Heart right ventricle (tissue), 16 donors: Measurements from ENCODE around the gene OR2M4. TPM values are rescaled to one million over a fixed set of nuclear protein-coding genes. Genes with fewer than 3 reads are reported as not detected.

Experiments used
- ATAC-seq, 8 donors: fragments of 200-7000 bp; cut with Tn5 transposase; one replicate each; pipeline ENCODE4 v1.9.1; 2020; ENCODE audit warnings: mild to moderate bottlenecking in 8 of 8, moderate library complexity in 8 of 8, moderate number of reproducible peaks in 1 of 8
- DNase-seq, 2 donors: peaks; one replicate each; pipeline ENCODE4 v3.0.0-alpha.2; 2020
- H3K27ac ChIP-seq, 10 donors: fragments of 200-600 bp; sonication (generic) in 2 of 10; one replicate each; pipeline versions ENCODE4 v1.5.0 to v1.8.0; 2020 to 2022; ENCODE audit warnings: mild to moderate bottlenecking in 3 of 10
- H3K27me3 ChIP-seq, 7 donors: fragments of 200-600 bp; one replicate each; pipeline ENCODE4 v1.8.0; 2021 to 2022; ENCODE audit warnings: mild to moderate bottlenecking in 2 of 7
- H3K36me3 ChIP-seq, 9 donors: fragments of 200-600 bp; sonication (generic) in 1 of 9; one replicate each; pipeline versions ENCODE4 v1.5.0 to v1.8.0; 2020 to 2022; ENCODE audit warnings: mild to moderate bottlenecking in 2 of 9
- H3K4me1 ChIP-seq, 9 donors: fragments of 200-600 bp; sonication (generic) in 1 of 9; one replicate each; pipeline versions ENCODE4 v1.5.0 to v1.8.0; 2020 to 2022; ENCODE audit warnings: mild to moderate bottlenecking in 4 of 9
- H3K4me3 ChIP-seq, 10 donors: fragments of 200-600 bp; sonication (generic) in 2 of 10; one replicate each; pipeline versions ENCODE4 v1.5.0 to v1.8.0; 2020 to 2022; ENCODE audit warnings: mild to moderate bottlenecking in 7 of 10, moderate library complexity in 2 of 10
- H3K9me3 ChIP-seq, 11 donors: fragments of 200-600 bp in 10 of 11; sonication (generic) in 2 of 11; one replicate each; pipeline versions ENCODE4 v1.5.0 to v1.8.0; 2013 to 2022; ENCODE audit warnings: mild to moderate bottlenecking in 2 of 11, control low read depth in 1 of 11, moderate library complexity in 1 of 11
- CTCF ChIP-seq, 9 donors: fragments of 200-600 bp; sonication (generic) in 2 of 9; IDR thresholded peaks; one replicate each; pipeline versions ENCODE4 v1.5.0 to v1.8.0; 2021 to 2022; ENCODE audit warnings: antibody characterized with exemption in 9 of 9, mild to moderate bottlenecking in 5 of 9, moderate library complexity in 1 of 9
- WGBS, 2 donors: extraction: QIAGEN DNeasy Blood & Tissue Kit; methylation state at CpG; one replicate each; pipeline ENCODE4 v1.1.7; 2013; ENCODE audit warnings: inconsistent platforms in 1 of 2; 5-methylcytosine and 5-hydroxymethylcytosine counted together
- intact Hi-C, 10 donors: fragments of 100-400 bp; cut with DNase I; formaldehyde crosslinking; loops; one replicate each; pipeline versions ENCODE4 v1.11.1 to v1.14.2; 2022
- long read RNA-seq, 3 donors: library from polyadenylated mRNA; unstranded; transcript quantifications; one replicate each; pipeline ENCODE4 v2.0.0, GENCODE V29; 2020 to 2021
- polyA plus RNA-seq, 2 donors: library from polyadenylated mRNA; stranded (reverse); fragments of 200-250 nt; gene quantifications; one replicate each; pipeline ENCODE4 v1.2.3, GENCODE V29; 2013
- total RNA-seq, 10 donors: library from RNA; stranded (reverse); fragmentation: NEBNext Ultra II Directional in 3 of 10; extraction: Animal tissue kit (Norgen Biotek cat#: 25700) in 3 of 10; gene quantifications; one replicate each; pipeline versions ENCODE4 v1.2.1 to v1.2.4, GENCODE V29; 2021 to 2023
- donor health status: Arrhythmogenic right ventricular cardiomyopathy.
- donor health status: ischemic (EF 13 %, LVEDD 7.1; RV severe dilation, severe dysfunction).
- donor health status: healthy with polysubstance abuse.
- donor health status: DM: no; HTN: yes; CAD: no.
- donor health status: DM: no; HTN: no; CAD: no.
- donor health status: ischemic (EF 25% LVEDD 6.9; RV normal size, moderate dysfunction).
- donor health status: ischemic (EF 25% LVEDD 5.7; RV mildly dilated, moderate dysfunction).
- donor health status: healthy.
- donor health status: DM: yes; HTN: yes; CAD: no.
- donor health status: Ischemic cardiomyopathy.
- donor health status: ischemic (EF 35%, LVEDD 5.7; RV mildly dilated, moderate dysfunction).
- donor health status: nonischemic (EF 11% LVEDD 7.7; RV severe dilation, severe dysfunction).
- donor health status: DM: yes; HTN: yes; CAD: no.
- donor health status: PGD.
- donor health status: ischemic (EF 29% LVEDD 5.4; RV normal size, mild dysfunction).
- donor health status: nonischemic (EF 23%, LVEDD 6.1; RV moderate dilation, normal function).

OR2M4 gene
- total RNA-seq (not detected), polyA plus RNA-seq (not detected)
- long read RNA-seq, donor 1, result 0 reads
- long read RNA-seq, donor 2, result 0 reads
- long read RNA-seq, donor 3, result 0 reads

- WGBS, 2 donors, result 61 to 70% methylated on average over 2 of the region's 2 CpGs
- Histone ChIP-seq H3K36me3 (no peaks in the 10 kb centered on the region), H3K4me1 (no peaks in the 10 kb centered on the region), H3K9me3 (peaks cover 0 to 22% (median 6%) of the 10 kb centered on the region in 11 donors), H3K27me3 (no peaks in the 10 kb centered on the region), H3K27ac (no peak within 1 kb of the TSS), H3K4me3 (no peak within 1 kb of the TSS)
- no peak for DNase-seq
- intact Hi-C loops, result no loop called here
- no peak for ATAC-seq
- no peak for TF ChIP-seq CTCF (IDR thresholded peaks at IDR 0.05)
Measured at GRCh38 chr1:248231117-248231516, at the start of gene OR2M4. TSS of gene OR2M4 (plus strand) at chr1:248231417. CDS start at chr1:248238929, 7,512 bp downstream.

- ATAC-seq, result no peak
- Histone ChIP-seq H3K27ac (no peak overlapping the region), H3K36me3 (no peaks in the 10 kb centered on the region), H3K9me3 (peaks cover 0 to 14% (median 0%) of the 10 kb centered on the region in 11 donors), H3K4me1 (no peaks in the 10 kb centered on the region), H3K4me3 (no peak overlapping the region), H3K27me3 (no peaks in the 10 kb centered on the region)
- 58 to 64% methylated on average over 7 of the region's 7 CpGs for WGBS, 2 donors
- intact Hi-C loops, result no loop called here
- no peak for DNase-seq
- TF ChIP-seq CTCF (IDR thresholded peaks at IDR 0.05), result no peak
Measured at GRCh38 chr1:248183996-248184395, 47.2 kb upstream of the OR2M4 start.

GRCh38 chr1:248187363-248187762 is 43.9 kb upstream of the OR2M4 start:
- no peaks in the 10 kb centered on the region for H3K36me3 ChIP-seq
- H3K4me3 ChIP-seq, result no peak overlapping the region
- no peaks in the 10 kb centered on the region for H3K4me1 ChIP-seq
- H3K27ac ChIP-seq, result no peak overlapping the region
- ATAC-seq, result no peak
- 58 to 59% methylated on average over 3 of the region's 3 CpGs for WGBS, 2 donors
- intact Hi-C loops, result no loop called here
- peaks cover 0 to 13% (median 0%) of the 10 kb centered on the region in 11 donors for H3K9me3 ChIP-seq
- DNase-seq, result no peak
- no peak for TF ChIP-seq CTCF (IDR thresholded peaks at IDR 0.05)
- no peaks in the 10 kb centered on the region for H3K27me3 ChIP-seq

- no peaks in the 10 kb centered on the region for H3K36me3 ChIP-seq
- H3K4me3 ChIP-seq, result no peak overlapping the region
- no peaks in the 10 kb centered on the region for H3K4me1 ChIP-seq
- DNase-seq, result no peak
- 37 to 46% methylated on average over 11 of the region's 11 CpGs for WGBS, 2 donors
- no peak for ATAC-seq
- H3K27me3 ChIP-seq, result no peaks in the 10 kb centered on the region
- intact Hi-C loops, result no loop called here
- no peak for TF ChIP-seq CTCF (IDR thresholded peaks at IDR 0.05)
- peaks cover 0 to 20% (median 7%) of the 10 kb centered on the region in 11 donors for H3K9me3 ChIP-seq
- H3K27ac ChIP-seq, result no peak overlapping the region
Measured at GRCh38 chr1:248189026-248189425, 42.2 kb upstream of the OR2M4 start.
